Glomerular endothelial cell (primary cell): ENCODE data around the gene TEP1. TPM values are rescaled to one million over a fixed set of nuclear protein-coding genes. Genes with fewer than 3 reads are reported as not detected.

ENCODE experiments used
- DNase-seq: peaks from one replicate; pipeline ENCODE4 v3.0.0-alpha.2; 2011; ENCODE audit warnings: low read depth, low spot score; ENCODE audit errors: extremely low read depth
- total RNA-seq: library from RNA; depleted of rRNA; stranded (reverse); fragments of >200 nt; gene quantifications from 2 replicates; pipeline ENCODE4 v1.2.3, GENCODE V29; 2015

Gene TEP1
- total RNA-seq, 1 donor from 2014 or later: 16.7 TPM

- DNase-seq: no peak
Observed at GRCh38 chr14:20434701-20435581, 21.6 kb upstream of the TEP1 start.

- no peak for DNase-seq
Observed at GRCh38 chr14:20429801-20430669, 16.7 kb upstream of the TEP1 start.

DNA sequence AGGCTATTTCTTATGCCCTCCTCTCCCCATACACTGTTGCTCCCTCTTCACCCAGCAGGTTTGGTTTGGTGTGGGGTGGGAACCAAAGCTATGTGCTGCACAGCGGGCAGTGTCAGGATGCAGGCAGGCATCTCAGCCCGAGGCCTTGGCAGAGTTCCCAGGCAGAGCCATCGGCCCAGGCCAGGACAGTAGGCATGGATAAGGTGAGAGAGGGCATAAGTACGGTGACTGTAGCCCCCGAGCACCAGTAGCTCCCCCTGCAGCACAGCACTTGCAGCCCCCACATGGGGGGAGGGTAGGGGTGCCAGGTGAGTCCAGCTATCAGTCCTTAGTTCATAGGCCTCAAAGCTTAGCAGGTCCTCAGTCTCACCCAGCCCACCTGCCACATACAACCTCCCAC, 15.5 kb upstream of the TEP1 start:
- DNase-seq: no peak

GRCh38 chr14:20428010-20428365, 14.7 kb upstream of the TEP1 start:
- no peak for DNase-seq

- DNase-seq: no peak
Observed at GRCh38 chr14:20427231-20428009, 14.1 kb upstream of the TEP1 start.

GRCh38 chr14:20424851-20425250, 11.6 kb upstream of the TEP1 start:
- DNase-seq: no peak

DNA sequence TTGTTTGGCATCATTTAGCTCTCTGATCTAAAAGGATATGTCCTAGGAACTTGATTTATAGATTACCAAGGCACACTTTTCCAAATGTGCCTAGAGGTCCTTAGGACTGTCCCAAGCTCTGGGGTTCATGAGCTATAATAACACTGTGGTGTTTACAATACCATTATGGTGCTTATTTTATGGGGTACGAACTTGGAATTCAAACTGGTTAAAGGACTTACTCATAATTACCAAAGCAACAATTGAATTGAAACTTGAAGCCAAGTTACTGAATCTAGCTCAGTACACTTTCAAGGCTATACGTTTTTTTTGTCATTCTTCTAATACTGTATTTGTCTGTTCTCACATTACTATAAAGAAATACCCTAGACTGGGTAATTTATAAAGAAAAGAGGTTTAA, 9.6 kb upstream of the TEP1 start:
- DNase-seq: no peak

GRCh38 chr14:20421267-20421666, 8.0 kb upstream of the TEP1 start:
- DNase-seq: no peak

DNA sequence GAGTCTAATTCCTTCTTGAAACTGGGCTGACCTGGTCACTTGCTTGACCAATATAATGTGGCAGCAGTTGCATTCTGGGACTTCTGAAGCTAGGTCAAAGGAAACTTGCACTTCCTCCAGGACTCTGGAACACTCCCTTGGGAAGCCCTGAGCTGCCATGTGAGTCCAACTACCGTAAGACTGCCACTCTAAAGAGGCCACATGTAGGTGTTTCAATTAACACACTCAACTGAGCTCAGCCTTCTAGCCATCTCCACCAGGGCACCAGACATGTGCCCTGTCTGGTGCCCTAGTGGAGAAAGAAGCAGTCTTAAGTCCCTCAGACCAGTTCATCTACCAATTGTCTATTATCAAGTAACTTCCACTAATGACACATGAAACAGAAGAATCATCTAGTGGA, 6.1 kb upstream of the TEP1 start:
- DNase-seq: no peak

- no peak for DNase-seq
Observed at GRCh38 chr14:20418501-20418909, 5.2 kb upstream of the TEP1 start.

DNA sequence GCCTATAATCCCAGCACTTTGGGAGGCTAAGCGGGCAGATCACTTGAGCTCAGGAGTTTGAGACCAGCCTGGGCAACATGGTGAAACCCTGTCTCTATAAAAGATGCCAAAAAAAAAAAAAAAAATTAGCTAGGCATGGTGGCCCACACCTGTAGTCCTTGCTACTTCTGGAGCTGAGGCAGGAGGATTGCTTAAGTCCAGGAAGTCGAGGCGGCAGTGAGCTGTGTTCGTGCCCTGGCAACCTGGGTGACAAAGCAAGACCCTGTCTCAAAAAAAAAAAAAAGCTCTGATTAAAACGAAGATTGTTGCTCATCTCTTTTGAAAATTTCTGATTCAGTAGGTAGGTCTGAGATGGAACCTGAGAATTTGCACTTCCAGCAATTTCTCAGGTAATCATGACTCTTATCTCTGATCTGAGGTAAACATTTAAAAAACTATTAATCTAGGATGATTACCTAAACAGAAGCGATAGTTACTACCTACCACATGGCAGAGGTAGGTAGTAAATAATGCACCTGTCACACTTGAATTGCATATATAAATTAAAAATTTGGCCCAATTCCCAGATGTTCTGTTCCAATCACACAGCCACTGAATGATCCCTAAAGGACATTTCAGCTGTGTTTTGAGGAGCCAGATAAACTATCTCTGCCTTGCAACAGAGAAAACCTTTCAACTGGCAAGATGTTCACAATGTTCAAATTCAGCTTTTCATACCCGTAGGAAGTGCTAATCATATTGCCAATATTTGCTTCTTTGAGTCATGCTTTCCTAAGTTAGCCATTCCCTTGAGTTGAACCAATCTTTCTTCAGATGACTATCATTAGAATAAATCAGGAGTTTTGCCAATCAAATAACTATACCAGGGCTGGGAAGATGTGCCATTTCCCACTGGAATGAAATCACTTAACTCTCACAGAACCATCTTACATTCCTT, 4.2 kb upstream of the TEP1 start:
- DNase-seq: no peak

DNA sequence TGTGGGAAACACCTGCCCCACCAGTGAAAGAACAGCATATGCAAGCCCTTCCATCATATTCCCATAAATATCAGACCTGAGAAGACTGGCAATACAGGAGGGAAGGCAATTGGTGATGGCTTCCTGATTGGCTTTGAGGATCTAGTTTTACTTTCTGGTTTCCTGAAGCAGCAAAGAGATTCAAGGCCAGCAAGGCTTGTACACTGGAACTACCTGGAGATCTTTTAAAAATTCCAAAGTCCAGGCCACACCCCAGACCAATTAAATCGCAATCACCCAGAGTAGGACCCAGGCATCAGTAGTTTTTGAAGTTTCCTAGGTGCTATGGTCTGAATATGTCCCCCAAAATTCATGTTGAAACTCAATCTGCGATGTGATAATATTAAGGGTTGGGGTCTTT, 2.9 kb upstream of the TEP1 start:
- DNase-seq: no peak

- no peak for DNase-seq
Observed at GRCh38 chr14:20415782-20416206, 2.5 kb upstream of the TEP1 start.

GRCh38 chr14:20413744-20414082, 412 bp upstream of the TEP1 start:
- DNase-seq: no peak

DNA sequence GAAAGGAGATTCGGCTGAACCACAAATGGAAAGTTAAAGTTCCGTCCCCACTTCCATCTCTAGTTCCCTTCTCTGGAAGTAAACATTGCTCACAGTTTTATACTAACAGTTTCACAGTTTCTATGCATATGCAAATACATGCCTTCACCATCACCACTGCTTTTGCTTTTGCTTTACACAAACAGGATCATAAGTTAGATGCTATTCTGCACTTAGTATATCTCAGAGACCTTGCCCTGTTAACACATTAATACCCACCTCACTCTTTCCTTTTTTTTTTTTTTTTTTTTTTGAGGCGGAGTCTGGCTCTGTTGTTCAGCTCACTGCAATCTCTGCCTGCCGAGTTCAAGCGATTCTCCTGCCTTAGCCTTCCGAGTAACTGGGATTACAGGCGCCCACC, 890 bp downstream of the TEP1 start:
- DNase-seq: no peak

GRCh38 chr14:20409226-20409625, 4.1 kb downstream of the TEP1 start:
- DNase-seq: no peak

GRCh38 chr14:20403521-20403920, 9.8 kb downstream of the TEP1 start:
- no peak for DNase-seq

DNA sequence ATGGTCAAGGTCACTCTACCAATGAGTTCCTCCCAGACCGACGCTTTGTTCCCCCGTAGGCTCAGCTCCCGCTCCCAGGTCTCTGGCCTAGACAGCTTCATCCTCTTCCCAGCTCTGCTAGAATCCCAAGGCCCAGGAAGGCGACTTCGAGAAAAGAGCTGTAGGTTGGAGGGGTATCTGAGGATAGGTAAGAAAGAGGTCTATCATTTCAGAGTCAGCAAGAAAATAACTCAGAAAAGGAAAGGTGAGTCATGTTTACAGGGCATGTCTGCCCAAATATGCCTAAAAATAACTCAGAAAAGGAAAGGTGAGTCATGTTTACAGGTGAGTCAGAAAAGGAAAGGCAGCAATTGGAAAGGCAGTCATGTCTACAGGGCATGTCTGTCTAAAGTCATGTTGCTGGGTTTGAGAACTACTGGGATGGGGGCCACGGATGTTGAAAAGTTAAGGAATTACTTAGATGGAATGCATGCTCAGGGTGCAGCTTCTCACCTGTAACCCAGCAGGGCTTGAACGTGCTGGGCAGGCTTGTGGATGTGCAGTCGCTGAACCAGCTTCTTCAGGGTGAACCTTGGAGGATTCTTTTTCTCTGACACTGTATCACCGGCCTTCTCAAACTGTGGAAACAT, 12.2 kb downstream of the TEP1 start:
- DNase-seq: no peak

- DNase-seq: no peak
Observed at GRCh38 chr14:20400589-20400964, 12.7 kb downstream of the TEP1 start.

GRCh38 chr14:20397511-20397910, 15.8 kb downstream of the TEP1 start:
- DNase-seq: no peak
